DMS79 treated with DMSO at 0.1 percent for 48 hours (cell line): ENCODE results near the gene SHF.
"Not testable (repeated sequence)": the region's sequence is repeated elsewhere in the genome, so short reads cannot be mapped to it uniquely, and the experiment has no call there.

Experiments used
- DNase-seq: peaks from one replicate; lab custom pipeline; 2025; lab: John Stamatoyannopoulos, UW

Gene SHF, protein sequence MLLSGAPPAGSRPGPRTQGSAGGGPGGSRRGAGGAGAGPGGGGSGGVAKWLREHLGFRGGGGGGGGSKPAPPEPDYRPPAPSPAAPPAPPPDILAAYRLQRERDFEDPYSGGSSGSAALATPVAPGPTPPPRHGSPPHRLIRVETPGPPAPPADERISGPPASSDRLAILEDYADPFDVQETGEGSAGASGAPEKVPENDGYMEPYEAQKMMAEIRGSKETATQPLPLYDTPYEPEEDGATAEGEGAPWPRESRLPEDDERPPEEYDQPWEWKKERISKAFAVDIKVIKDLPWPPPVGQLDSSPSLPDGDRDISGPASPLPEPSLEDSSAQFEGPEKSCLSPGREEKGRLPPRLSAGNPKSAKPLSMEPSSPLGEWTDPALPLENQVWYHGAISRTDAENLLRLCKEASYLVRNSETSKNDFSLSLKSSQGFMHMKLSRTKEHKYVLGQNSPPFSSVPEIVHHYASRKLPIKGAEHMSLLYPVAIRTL

DNA sequence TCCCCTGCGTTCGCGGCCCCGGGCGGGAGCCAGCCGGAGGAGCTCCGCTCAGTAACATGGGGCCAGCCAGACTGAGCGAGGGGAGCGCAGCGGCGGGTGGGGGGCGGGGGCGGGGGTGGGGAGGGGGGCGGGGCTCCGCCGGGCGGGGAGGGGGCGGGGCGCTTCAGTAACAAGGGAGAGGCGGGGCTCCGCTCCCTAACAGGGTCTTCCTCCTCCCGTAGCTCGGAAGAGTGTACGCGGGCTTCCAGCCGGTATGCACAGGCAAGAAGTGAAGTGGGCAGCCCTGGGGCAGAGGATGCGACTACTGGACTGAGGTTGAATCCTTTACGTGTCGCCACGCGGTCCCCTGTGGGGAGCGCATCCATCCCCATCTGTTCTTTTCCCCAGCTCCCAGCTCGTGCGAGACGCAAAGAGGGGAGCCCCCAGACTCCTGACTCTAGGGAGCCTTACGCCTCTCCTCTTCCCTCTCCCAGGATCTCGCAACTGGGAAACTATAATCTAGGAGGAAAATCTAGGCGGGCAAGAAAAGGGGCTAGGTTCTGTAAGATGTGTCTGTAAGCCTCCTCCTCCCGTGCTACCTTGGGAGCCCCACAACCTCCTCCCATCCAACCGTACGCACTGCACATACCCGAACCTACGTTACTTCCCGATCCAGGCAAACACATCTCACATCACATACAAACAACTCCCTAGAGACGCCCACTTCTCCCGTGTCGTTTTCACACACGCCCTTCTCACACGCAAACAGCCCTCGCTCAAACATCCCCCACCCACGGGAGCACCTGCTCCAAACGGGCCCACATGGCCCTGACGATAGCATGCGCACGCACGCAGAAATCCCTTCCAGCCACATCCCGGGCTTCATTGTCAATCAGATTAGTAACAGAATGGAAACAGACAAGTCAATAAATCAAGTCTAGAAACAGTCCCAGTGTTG lies at the start of gene SHF:
Gene SHF, minus strand, starts transcription at position 73 of the 937 bp plus-strand sequence. Its CDS starts 15 bp downstream, at position 58.
- peak; percentile 39 for DNase-seq

DNA sequence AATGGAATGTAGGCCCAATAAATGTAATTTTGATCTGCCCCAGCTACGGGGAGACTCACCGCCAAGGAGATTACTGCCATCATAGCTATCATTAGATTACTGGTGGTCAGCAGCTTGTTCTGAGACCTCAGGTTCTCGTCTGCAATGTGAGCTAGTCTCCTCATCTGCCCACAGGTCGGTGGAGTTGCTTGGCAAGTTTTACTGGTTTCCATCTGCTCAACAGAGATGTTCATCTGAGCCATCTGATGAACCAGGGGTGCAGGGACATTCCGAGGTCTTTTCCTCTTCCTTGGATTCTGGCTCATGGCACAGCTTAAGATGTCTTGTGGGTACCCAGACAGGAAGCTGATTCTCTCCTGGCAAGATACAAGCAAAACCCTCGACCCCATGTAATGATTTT lies 49.0 kb upstream of the SHF start:
- not testable (repeated sequence) for DNase-seq

DNA sequence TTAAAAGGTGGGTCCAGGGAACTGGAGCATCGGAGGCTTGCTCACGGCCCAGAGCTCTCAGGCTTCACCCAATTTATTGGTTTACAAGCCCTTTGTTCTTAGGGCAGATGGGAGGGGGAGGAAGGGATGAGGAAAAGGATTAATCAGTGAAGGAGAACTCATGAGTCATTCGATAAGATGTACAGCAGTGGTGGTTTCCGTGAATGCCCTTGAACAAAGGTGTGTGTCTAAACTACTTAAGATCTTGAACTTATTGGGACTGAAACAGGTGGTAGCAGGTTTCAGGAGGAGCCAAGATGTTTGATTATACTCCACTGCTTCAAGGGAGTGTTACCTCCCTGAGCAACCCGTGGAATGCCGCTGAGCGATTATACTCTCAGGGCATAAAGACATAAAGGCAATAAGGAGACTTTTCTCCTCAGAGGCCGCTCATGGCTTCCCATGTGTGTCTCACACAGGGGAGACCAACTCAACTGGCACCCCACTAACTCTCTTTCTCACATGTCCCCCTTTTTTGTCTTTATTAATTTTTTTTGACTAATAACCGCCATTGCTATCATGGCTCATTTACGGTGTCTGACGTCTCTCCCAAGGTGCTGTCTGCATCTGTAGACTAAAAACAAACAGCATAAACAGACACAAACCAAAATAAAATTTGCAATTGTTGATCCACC lies 46.9 kb upstream of the SHF start:
- no peak for DNase-seq

GRCh38 chr15:45231864-45232562 lies 44.2 kb upstream of the SHF start:
- no peak for DNase-seq

DNA sequence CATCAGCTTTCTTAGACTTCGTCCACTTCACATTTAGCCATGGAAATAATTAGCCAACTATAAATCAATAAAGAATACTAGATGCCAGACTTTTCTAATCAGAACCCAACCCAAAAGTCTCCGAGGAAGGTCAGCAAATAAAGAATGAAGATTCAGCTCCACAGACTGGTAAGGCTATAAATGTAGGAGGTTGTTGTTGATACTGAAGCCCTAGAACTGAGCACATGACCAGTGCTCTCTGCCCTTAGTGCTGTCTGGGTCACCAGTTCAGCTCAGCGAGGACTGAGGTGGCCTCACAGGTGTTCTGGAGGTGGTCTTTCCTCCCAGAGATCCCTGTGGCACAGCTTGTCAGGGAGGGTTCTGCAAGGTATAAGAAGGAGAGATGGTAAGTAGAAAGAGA lies 43.4 kb upstream of the SHF start:
- no peak for DNase-seq

DNA sequence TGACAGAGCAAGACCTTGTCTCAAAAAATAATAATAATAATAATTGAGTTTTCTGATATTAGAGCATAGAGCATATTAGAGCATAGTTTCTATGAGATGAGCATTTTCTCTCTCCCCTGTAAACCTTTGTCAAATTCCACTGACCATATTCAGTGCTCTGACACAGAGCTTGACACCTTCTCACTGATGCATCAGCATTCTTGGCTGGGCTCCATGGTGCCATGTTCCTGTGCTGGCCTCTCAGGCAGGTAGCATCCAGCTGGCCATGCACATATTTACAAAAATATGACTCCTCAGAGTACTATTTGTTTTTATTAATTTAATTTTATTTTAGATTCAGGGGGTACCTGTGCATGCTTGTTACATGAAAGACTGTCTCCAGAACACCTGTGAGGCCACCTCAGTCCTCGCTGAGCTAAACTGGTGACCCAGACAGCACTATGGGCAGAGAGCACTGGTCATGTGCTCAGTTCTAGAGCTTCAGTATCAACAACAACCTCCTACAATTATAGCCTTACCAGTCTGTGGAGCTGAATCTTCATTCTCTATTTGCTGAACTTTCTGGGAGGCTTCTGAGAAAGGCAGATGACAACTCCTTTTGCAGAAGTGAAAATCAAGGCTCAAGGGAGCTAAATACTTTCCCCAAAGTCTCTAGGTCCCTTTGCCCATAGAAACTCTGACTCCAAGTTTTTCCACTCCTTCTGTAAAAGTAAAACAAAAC lies 42.6 kb upstream of the SHF start:
- no peak for DNase-seq

DNA sequence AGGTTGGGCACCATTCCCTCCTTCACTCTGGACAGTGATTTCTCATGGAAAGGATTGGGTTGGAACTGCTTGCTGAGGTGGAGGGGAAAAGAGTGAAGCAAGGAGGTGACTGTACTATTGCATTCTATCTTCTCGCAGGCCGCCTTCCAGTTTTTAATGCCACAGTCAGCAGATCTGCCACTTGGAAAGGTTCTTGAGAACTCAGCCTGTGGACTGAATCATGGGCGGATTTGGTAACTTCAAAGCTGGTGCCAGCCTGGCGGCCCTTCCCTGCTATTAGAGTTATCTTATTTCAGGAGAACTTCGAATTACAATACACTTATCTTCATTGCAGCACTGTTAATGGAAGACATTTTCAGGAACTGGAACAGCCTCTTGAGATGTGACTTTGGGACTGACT lies 41.2 kb upstream of the SHF start:
- no peak for DNase-seq

DNA sequence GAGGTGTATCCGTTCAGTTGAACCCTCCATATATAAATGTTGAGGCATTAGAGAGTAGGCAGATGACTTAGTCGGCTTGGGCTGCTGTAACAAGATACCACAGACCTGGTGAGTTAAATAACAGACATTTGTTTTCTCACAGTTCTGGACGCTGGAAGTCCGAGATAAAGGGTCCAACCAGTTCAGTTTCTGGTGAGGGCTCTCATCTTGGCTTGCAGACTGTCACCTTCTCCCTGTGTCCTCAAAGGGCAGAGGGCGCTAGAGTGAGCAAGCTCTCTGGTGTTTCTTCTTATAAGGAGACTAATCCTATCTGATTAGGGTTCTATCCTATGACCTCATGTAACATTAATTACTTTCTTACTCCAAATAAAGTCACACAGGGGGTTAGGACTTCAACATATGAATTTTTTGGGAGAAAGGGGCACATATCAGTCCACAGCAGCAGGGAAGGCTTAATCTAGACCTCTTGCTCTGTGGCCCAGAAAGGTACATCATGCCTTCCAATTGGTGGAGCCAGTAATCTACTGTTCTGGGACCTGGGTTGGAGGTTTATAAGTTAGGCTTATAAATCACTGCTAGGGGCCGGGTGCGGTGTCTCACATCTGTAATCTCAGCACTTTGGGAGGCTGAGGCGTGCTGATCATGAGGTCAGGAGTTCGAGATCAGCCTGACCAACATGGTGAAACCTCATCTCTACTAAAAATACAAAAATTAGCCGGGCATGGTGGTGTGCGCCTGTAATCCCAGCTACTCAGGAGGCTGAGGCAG lies 37.9 kb upstream of the SHF start:
- no peak for DNase-seq

GRCh38 chr15:45224621-45225217 lies 37.0 kb upstream of the SHF start:
- no peak for DNase-seq

- DNase-seq = no peak
Observed at GRCh38 chr15:45221967-45222366, 34.2 kb upstream of the SHF start.

DNA sequence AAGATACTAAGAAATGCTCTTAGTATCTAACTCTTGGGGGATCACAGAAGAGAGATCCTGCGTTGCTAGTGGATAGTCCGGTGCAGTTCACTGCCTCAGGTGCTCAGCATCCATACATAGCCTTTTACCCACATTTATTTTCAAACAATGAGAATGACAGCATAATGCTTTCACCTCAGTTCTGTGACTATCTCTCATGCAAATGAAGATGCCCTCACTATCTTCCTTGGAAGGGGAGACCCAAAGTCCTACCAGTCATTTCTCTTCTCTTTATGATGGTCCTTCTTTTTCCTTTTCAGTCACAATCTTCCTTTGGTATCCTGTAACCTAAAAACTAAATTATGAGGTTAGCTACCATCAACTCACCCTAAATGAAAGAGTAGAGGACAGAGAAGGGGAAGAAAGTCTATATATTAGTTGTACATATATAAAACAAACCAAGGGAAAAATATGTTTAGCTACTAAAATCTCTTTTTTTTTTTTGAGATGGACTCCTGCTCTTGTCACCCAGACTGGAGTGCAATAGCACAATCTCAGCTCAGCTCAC lies 33.4 kb upstream of the SHF start:
- no peak for DNase-seq

- no peak for DNase-seq
Observed at GRCh38 chr15:45212493-45212892, 24.7 kb upstream of the SHF start.

DNA sequence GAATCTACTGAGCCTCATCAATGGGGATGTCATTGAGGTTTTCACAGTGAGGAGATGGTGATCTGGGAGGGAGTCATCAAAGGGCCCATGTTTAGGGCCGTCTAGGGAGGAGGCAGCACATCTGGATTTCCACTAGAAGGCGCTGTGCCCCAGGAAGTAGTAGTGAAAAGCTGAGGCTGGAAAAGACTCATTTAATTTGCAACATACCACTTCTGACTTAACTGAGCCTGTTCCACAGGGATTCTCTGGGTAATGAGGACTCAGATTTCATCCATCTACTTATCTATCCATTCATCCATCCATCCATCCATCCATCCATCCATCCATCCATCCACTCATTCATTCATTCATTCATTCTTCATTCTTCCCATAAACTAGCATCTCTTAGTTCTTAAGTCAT lies 17.4 kb upstream of the SHF start:
- DNase-seq = peak; percentile 46

GRCh38 chr15:45203182-45203581 lies 15.4 kb upstream of the SHF start:
- DNase-seq = no peak

DNA sequence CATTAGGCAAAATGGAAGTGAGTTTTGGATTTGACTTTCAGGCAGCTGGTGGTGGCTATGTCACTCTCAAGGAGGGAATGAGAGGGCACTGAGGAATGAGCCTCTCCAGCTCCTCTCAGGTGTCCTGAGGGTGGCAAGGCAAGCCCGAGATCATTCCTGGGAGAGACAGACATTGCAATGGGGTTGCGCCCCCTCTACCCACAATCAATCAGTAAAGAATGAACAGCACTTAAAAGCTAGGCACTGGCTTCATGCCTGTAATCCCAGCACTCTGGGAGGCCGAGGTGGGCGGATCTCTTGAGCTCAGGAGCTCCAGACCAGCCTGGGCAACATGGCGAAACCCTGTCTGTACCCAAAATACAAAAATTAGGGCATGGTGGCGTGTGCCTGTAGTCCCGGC lies 14.1 kb upstream of the SHF start:
- DNase-seq = no peak

- no peak for DNase-seq
Observed at GRCh38 chr15:45201557-45201859, 13.7 kb upstream of the SHF start.

DNA sequence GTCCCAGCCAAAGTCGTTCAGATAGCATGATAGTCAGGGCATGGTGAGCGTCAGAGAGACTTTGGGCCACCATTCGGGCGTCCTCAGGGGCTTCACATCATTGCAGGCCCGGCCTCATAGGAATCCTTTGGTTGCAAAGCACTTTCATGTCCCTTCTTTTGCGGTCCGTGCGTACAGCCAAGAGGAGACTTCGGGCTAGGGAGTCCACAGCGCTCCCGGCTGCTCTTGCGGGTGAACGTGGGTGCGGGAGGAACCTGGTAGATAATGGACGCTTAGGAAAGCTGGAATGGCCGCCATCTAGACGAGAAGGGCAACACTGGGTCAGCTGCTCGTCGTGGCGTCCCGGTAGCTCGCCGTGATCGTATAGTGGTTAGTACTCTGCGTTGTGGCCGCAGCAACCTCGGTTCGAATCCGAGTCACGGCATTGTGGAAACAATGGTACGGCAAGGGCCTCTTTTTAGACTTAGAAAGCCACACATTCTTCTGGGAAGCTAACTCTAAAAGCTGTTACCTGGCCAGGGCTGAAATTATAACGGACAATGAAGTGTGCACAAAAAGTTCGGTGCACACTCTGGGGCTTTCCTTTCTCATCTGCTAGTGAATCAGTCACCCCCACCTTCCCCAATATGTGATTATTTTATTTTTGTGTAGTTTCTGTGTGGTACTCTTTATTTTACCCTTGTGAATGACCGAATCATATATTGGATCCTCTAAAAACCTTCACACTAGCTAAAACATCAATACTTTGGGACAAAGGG lies 13.2 kb upstream of the SHF start:
- DNase-seq = peak; percentile 54

DNA sequence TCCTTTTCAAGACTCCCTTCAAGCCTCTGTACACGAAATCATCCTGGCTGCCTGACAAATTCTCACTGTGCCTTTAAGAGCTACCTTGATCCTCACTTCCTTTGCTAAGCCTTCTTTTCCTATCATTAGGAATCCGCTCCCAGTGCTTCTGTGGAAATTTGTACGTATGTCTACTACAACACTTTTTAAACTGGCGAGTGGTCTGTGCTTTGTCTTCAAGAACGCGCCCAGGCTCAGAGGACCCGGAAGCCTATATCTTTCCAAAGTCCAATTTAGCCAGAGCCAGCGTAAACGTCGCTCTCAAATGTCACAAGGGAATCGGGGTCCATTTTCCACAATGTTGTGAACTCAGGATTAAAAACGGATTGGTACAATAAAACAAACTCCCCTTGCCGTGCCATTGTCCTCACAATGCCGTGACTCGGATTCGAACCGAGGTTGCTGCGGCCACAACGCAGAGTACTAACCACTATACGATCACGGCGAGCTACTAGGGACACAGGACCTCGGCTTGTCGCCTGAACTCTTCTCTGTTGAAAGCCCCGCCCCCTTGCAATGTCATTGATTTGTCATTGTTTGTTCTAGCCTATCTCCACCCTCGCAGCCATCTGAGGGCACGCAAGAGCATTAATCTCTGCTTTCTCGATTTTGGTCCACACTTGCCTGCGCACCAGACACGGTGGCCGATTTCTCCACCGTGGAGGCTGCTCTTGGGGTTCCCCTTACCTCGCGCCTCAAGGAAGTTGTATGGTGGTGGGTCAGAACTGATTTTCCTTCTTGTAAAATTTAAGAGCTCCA lies 12.4 kb upstream of the SHF start:
- DNase-seq = peak; percentile 76
